Measurements from ENCODE around the gene ROBO3. TPM values are rescaled to one million over a fixed set of nuclear protein-coding genes. Genes with fewer than 3 reads are reported as not detected.

The ROBO3 gene
- total and polyA plus RNA-seq, 2 of the 8 experiments (the other 6 are each of a cell fraction or from before 2014, with no cell fraction given), result 12.1 to 24.6 TPM

DNA sequence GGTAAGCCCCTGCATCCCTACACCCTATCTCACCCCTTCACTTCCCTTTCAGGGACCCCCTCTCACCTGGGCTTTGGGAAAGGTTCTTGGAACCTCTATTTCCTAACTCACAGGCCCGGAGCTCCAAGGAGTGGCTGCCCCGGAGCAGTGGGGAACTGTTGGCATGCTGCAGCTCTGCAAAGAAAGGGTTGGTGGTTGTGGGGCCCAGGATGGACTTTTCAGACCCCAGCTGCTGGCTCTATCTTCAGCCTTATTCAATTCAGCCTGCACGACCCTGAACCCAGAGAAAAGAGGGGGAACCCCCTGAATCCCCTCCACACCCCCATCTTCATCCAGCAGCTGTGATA, 22.4 kb downstream of the ROBO3 start:
- H2BK15ac ChIP-seq (ENCODE audit: low read length), result no peak overlapping the region
- H3K4me3 ChIP-seq (ENCODE audit: extremely low read depth in 1 of 4, insufficient read depth in 2 of 4, low read depth in 3 of 4, low read length in 4 of 4), result no peak overlapping the region
- no peak overlapping the region for H4K8ac ChIP-seq (ENCODE audit: extremely low read depth, insufficient read depth, low read length)
- 72% methylated on average over 3 of the region's 3 CpGs; no CpG with 5 or more reads in 1 of the 2 experiments for WGBS, 2 experiments (ENCODE audit: extremely low coverage in 1 of 2, insufficient coverage in 1 of 2, insufficient read length in 1 of 2, insufficient replicate concordance in 2 of 2, low coverage in 1 of 2, low lambda C conversion rate in 2 of 2, missing lambda C conversion rate in 1 of 2)
- no peaks in the 10 kb centered on the region for H4K20me1 ChIP-seq (replicated peaks in 1 of 2; ENCODE audit: control insufficient read depth in 1 of 2, insufficient read depth in 2 of 2, low read length in 2 of 2)
- H2AK5ac ChIP-seq (ENCODE audit: low read depth, low read length), result no peak overlapping the region
- no peak overlapping the region for H3K4me2 ChIP-seq (ENCODE audit: insufficient read depth in 1 of 2, low read depth in 2 of 2, low read length in 2 of 2)
- H3K9ac ChIP-seq (replicated peaks in 1 of 4; ENCODE audit: extremely low read depth in 1 of 4, low read depth in 3 of 4, low read length in 3 of 4), result no peak overlapping the region
- H2BK120ac ChIP-seq (replicated peaks; ENCODE audit: low read depth, low read length), result no peak overlapping the region
- no peaks in the 10 kb centered on the region for H3K36me3 ChIP-seq (ENCODE audit: control insufficient read depth in 2 of 4, insufficient read depth in 4 of 4, low read length in 3 of 4)
- no peak overlapping the region for H3K56ac ChIP-seq (replicated peaks; ENCODE audit: insufficient read length, low read depth, low read length)
- no peaks in the 10 kb centered on the region for H3K79me2 ChIP-seq (ENCODE audit: control insufficient read depth in 1 of 2, insufficient read depth in 2 of 2, low read length in 2 of 2)
- H3K18ac ChIP-seq (ENCODE audit: extremely low read depth, low read length), result no peak overlapping the region
- no peak overlapping the region for H3K23ac ChIP-seq (ENCODE audit: insufficient read length)
- FAIRE-seq, result no peak
- no peak overlapping the region for H3K4ac ChIP-seq (replicated peaks; ENCODE audit: insufficient read length, low read depth, low read length)
- ChIA-PET CTCF (ENCODE audit: partially characterized antibody) (interaction anchor here (0.7 to 3.5 kb wide), 9 partner anchors 10 to 200 kb away, joined by 3 to 13 read pairs (median 3); partner anchors contain the start of gene ROBO4), POLR2A (ENCODE audit: partially characterized antibody) (interaction anchor here (0.6 to 2.0 kb wide), 4 partner anchors 10 to 94 kb away, joined by 3 to 7 read pairs (median 4); partner anchors contain the start of gene ROBO4)
- no peaks in the 10 kb centered on the region for H3K23me2 ChIP-seq (ENCODE audit: low read depth, low read length)
- H4K91ac ChIP-seq (replicated peaks; ENCODE audit: insufficient read length, low read length), result no peak overlapping the region
- H3K14ac ChIP-seq (ENCODE audit: insufficient read length), result no peak overlapping the region
- H3K27me3 ChIP-seq (replicated peaks in 1 of 4; ENCODE audit: control insufficient read depth in 3 of 4, extremely low read depth in 1 of 4, insufficient read depth in 3 of 4, low read length in 3 of 4), result peaks cover 0 to 3% (median under 1%) of the 10 kb centered on the region in 4 experiments; a peak in 2 of 7 replicates
- no peak overlapping the region for H2BK12ac ChIP-seq (ENCODE audit: low read depth, low read length)
- H3K79me1 ChIP-seq (ENCODE audit: low read depth, low read length), result no peaks in the 10 kb centered on the region
- H2BK5ac ChIP-seq (ENCODE audit: low read depth, low read length), result no peak overlapping the region
- H4K5ac ChIP-seq (ENCODE audit: insufficient read length, low read depth, low read length), result no peak overlapping the region
- H3K27ac ChIP-seq (ENCODE audit: low read depth, low read length), result no peak overlapping the region
- no peak for DNase-seq (ENCODE audit: low read depth in 1 of 2, low spot score in 2 of 2)
- no peaks in the 10 kb centered on the region for H3K9me3 ChIP-seq (ENCODE audit: insufficient read depth in 2 of 2, low read depth in 1 of 2, low read length in 1 of 2)
- no peak overlapping the region for H2AFZ ChIP-seq (ENCODE audit: low read length)
- peaks cover 0 to 1% (median 0%) of the 10 kb centered on the region in 4 experiments; a peak in 2 of 7 replicates for H3K4me1 ChIP-seq (replicated peaks in 1 of 4; ENCODE audit: control insufficient read depth in 3 of 4, insufficient read depth in 4 of 4, low read length in 3 of 4)
- no peak overlapping the region for H2BK20ac ChIP-seq (ENCODE audit: low read length)
- no peak for TF ChIP-seq EP300 (IDR thresholded peaks at IDR 0.05; ENCODE audit: borderline replicate concordance in 1 of 2, low read depth in 2 of 2, low read length in 2 of 2)
- no peak for TF ChIP-seq MAFK (IDR thresholded peaks at IDR 0.05; ENCODE audit: low read depth, low read length)
- TF ChIP-seq RXRA (IDR thresholded peaks at IDR 0.05; ENCODE audit: insufficient read depth, low read depth, low read length), result no peak

Measured in H1 (cell line).